Measurements from ENCODE around the gene HSPA1B. TPM values are rescaled to one million over a fixed set of nuclear protein-coding genes. Genes with fewer than 3 reads are reported as not detected.

Gene HSPA1B
- total and polyA plus RNA-seq, 2 donors (not counting 1 experiment from before 2014, with no cell fraction given) = 79.2 to 145 TPM

DNA sequence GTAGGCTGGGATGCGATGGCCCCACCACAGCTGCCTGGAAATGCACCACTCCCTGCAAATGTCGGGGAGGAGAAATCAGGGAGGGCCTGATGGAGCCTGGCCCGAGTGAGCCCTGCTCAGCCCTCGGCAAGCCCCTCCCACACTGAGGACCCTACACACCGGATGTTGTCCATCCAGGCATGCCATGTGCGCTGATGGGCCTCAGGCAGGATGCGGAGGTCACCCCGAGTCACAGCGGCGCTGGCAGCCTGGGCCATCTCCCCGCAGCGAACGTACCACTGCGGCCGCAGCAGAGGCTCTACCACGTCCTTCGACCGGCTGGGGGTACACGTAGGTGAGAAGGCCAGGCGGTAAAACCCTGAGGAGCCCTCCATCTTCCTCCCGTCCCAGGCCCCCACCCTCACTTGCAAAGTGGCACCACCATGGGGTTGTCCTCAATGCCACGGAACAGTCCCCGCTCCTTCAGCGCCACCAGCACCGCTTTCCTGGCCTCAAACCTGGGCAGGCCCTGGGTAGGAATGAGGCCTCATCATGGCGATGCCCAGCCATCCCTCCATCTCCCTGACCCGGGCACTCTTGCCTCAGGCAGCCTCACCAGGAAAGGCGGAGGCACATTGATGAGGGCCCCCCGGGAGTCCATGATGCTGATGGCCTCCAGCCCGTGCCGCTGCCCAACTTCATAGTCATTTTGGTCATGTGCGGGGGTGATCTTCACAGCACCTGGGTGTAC lies 45.2 kb upstream of the HSPA1B start:
- DNase-seq (no peak), ATAC-seq (ENCODE audit: low read depth) (no peak)
- Histone ChIP-seq H3K9me3 (ENCODE audit: control extremely low read depth in 1 of 3, control insufficient read depth in 2 of 3, insufficient read depth in 1 of 3, low read length in 2 of 3) (no peaks in the 10 kb centered on the region), H3K27ac (ENCODE audit: low read length in 2 of 2) (no peak overlapping the region), H2AFZ (ENCODE audit: insufficient read depth, low read depth, low read length, poor library complexity, severe bottlenecking) (no peak overlapping the region), H3K4me1 (ENCODE audit: control insufficient read depth in 2 of 2, insufficient read depth in 2 of 2, low read length in 2 of 2) (peaks cover 4 to 7% of the 10 kb centered on the region in 2 donors), H3K36me3 (replicated peaks in 1 of 2; ENCODE audit: control extremely low read depth in 1 of 2, control insufficient read depth in 1 of 2, extremely low read depth in 1 of 2, insufficient read depth in 2 of 2, low read length in 1 of 2) (peaks cover 0 to 75% of the 10 kb centered on the region in 2 experiments), H3K9ac (ENCODE audit: low read length) (no peak overlapping the region), H3K27me3 (replicated peaks in 1 of 4; ENCODE audit: control extremely low read depth in 1 of 4, control insufficient read depth in 3 of 4, insufficient read depth in 4 of 4, low read length in 3 of 4) (no peaks in the 10 kb centered on the region), H3K4me2 (replicated peaks; ENCODE audit: low read depth, low read length, poor library complexity, severe bottlenecking) (no peak overlapping the region), H4K20me1 (ENCODE audit: control insufficient read depth, insufficient read depth, low read length, poor library complexity, severe bottlenecking) (no peaks in the 10 kb centered on the region), H3K4me3 (ENCODE audit: control extremely low read depth in 1 of 5, extremely low read depth in 1 of 5, insufficient read depth in 1 of 5, low read depth in 2 of 5, low read length in 4 of 5) (no peak overlapping the region), H3K79me2 (ENCODE audit: control insufficient read depth, insufficient read depth, low read length) (peaks cover 29% of the 10 kb centered on the region)
- intact Hi-C loops (cut with micrococcal nuclease) = no loop called here
- no peak overlapping the region for H3K27ac Mint-ChIP-seq
- H3K9me3 Mint-ChIP-seq (ENCODE audit: insufficient read depth) = no peaks in the 10 kb centered on the region
- WGBS (ENCODE audit: insufficient coverage) = 97% methylated on average over 32 of the region's 32 CpGs
- peaks cover 8% of the 10 kb centered on the region for H3K4me1 Mint-ChIP-seq
- no peaks in the 10 kb centered on the region for H3K27me3 Mint-ChIP-seq
- no peak for TF ChIP-seq EZH2 (IDR thresholded peaks at IDR 0.05; ENCODE audit: borderline replicate concordance, insufficient read depth, low read depth, low read length, poor library complexity, severe bottlenecking)
- TF ChIP-seq, protein P1, sequence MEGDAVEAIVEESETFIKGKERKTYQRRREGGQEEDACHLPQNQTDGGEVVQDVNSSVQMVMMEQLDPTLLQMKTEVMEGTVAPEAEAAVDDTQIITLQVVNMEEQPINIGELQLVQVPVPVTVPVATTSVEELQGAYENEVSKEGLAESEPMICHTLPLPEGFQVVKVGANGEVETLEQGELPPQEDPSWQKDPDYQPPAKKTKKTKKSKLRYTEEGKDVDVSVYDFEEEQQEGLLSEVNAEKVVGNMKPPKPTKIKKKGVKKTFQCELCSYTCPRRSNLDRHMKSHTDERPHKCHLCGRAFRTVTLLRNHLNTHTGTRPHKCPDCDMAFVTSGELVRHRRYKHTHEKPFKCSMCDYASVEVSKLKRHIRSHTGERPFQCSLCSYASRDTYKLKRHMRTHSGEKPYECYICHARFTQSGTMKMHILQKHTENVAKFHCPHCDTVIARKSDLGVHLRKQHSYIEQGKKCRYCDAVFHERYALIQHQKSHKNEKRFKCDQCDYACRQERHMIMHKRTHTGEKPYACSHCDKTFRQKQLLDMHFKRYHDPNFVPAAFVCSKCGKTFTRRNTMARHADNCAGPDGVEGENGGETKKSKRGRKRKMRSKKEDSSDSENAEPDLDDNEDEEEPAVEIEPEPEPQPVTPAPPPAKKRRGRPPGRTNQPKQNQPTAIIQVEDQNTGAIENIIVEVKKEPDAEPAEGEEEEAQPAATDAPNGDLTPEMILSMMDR (IDR thresholded peaks at IDR 0.05) = no peak
- no peak overlapping the region for H3K4me3 Mint-ChIP-seq
- POLR2A ChIA-PET = no interaction called here
- CTCF ChIA-PET = no interaction called here

DNA sequence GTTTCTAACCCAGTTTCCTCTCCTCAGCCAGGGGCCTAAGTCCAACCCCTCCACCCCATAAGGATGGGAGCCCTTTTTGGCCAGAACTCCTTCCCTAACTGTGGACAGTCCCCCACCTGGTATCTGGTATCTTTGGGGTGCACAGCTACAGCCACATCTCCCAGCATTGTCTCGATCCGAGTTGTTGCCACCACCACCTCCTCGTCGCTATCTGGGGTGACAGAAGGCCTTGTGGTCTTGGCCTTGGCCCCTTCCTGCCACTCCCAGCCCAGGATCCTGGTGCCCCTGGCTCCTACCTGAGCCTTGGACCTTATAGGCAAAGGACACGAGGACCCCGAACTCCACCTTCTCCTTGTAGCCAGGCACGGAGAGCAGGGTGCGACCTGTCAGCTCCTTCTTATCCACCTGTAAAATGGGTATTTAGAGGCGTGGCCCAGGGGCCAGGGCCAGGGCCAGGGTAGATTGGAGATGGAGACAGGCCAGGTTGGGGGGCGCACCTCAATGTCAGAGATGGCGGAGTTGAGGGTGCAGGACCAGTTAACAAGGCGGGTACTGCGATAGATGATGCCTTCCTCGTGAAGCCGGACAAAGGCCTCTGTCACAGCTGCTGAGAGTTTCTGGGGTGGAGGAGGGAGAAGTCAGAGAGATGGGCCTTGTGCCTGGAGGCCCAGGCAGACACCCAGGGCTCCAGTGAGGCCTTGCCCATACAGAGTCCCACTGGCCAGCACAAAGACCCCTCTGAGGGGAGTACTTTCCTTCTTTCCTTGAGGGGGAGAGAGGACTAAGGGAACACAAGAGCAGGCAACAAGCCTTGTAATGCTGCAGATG lies 43.2 kb upstream of the HSPA1B start:
- H3K4me3 ChIP-seq (ENCODE audit: control extremely low read depth in 1 of 5, extremely low read depth in 1 of 5, insufficient read depth in 1 of 5, low read depth in 2 of 5, low read length in 4 of 5) = no peak overlapping the region
- Mint-ChIP-seq H3K4me1 (peaks cover 8% of the 10 kb centered on the region), H3K9me3 (ENCODE audit: insufficient read depth) (no peaks in the 10 kb centered on the region), H3K27me3 (no peaks in the 10 kb centered on the region), H3K27ac (peak overlapping the region; percentile 37), H3K4me3 (no peak overlapping the region)
- H3K4me2 ChIP-seq (replicated peaks; ENCODE audit: low read depth, low read length, poor library complexity, severe bottlenecking) = no peak overlapping the region
- peaks cover 0 to 62% of the 10 kb centered on the region in 2 experiments for H3K36me3 ChIP-seq (replicated peaks in 1 of 2; ENCODE audit: control extremely low read depth in 1 of 2, control insufficient read depth in 1 of 2, extremely low read depth in 1 of 2, insufficient read depth in 2 of 2, low read length in 1 of 2)
- H3K27ac ChIP-seq (ENCODE audit: low read length in 2 of 2) = no peak overlapping the region
- no peak for DNase-seq
- ChIA-PET CTCF (interaction anchor here (0.5 kb wide), 1 partner anchor 231 kb away, joined by 3 read pairs; no protein-coding TSS in a partner anchor), POLR2A (no interaction called here)
- intact Hi-C loops (cut with micrococcal nuclease) = no loop called here
- 100% methylated on average over 15 of the region's 15 CpGs for WGBS (ENCODE audit: insufficient coverage)
- H2AFZ ChIP-seq (ENCODE audit: insufficient read depth, low read depth, low read length, poor library complexity, severe bottlenecking) = no peak overlapping the region
- peaks cover 35% of the 10 kb centered on the region for H3K79me2 ChIP-seq (ENCODE audit: control insufficient read depth, insufficient read depth, low read length)
- TF ChIP-seq, protein P1 (IDR thresholded peaks at IDR 0.05) = no peak
- TF ChIP-seq EZH2 (IDR thresholded peaks at IDR 0.05; ENCODE audit: borderline replicate concordance, insufficient read depth, low read depth, low read length, poor library complexity, severe bottlenecking) = no peak
- H4K20me1 ChIP-seq (ENCODE audit: control insufficient read depth, insufficient read depth, low read length, poor library complexity, severe bottlenecking) = no peaks in the 10 kb centered on the region
- H3K4me1 ChIP-seq (ENCODE audit: control insufficient read depth in 2 of 2, insufficient read depth in 2 of 2, low read length in 2 of 2) = peaks cover 9 to 18% of the 10 kb centered on the region in 2 donors
- ATAC-seq (ENCODE audit: low read depth) = no peak
- H3K9me3 ChIP-seq (ENCODE audit: control extremely low read depth in 1 of 3, control insufficient read depth in 2 of 3, insufficient read depth in 1 of 3, low read length in 2 of 3) = no peaks in the 10 kb centered on the region
- no peak overlapping the region for H3K9ac ChIP-seq (ENCODE audit: low read length)
- H3K27me3 ChIP-seq (replicated peaks in 1 of 4; ENCODE audit: control extremely low read depth in 1 of 4, control insufficient read depth in 3 of 4, insufficient read depth in 4 of 4, low read length in 3 of 4) = no peaks in the 10 kb centered on the region

Data from B cell (primary cell).